AML-193 (cell line): ENCODE measurements around the gene SPATA31C1.
"Not testable (repeated sequence)": the region's sequence is repeated elsewhere in the genome, so short reads cannot be mapped to it uniquely, and the experiment has no call there.

Experiments used
- DNase-seq, 2 experiments: peaks; one replicate each; lab custom pipeline; 2025; lab: John Stamatoyannopoulos, UW

Gene SPATA31C1

GRCh38 chr9:87886933-87887505 lies 30.7 kb upstream of the SPATA31C1 start:
- no peak for DNase-seq

GRCh38 chr9:87887661-87888480 lies 29.9 kb upstream of the SPATA31C1 start:
- DNase-seq: no peak

GRCh38 chr9:87888501-87888900 lies 29.3 kb upstream of the SPATA31C1 start:
- DNase-seq: no peak

GRCh38 chr9:87889065-87889881 lies 28.5 kb upstream of the SPATA31C1 start:
- DNase-seq: no peak

GRCh38 chr9:87889882-87890252 lies 27.9 kb upstream of the SPATA31C1 start:
- DNase-seq: no peak

DNA sequence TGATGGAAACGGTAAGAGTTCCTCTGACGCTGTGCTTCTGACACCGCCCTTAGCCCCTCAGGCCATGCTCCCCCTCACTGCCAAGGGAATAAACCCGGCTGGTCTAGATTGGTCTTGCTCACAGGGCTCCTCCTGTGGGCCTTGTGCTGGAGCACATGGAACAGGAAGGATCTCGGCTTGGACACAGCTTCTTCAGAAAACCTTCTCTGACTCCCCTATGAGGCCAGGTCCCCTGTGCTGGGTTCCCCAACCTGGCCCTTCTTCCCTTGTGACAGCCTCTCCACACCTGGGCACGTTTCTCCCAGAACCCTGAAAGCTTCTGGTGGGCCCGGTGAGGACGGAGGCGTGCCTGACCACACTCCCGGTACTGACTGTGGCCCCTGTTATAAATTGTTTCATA lies 26.9 kb upstream of the SPATA31C1 start:
- no peak for DNase-seq

- DNase-seq: no peak
These were observed 26.0 kb upstream of the SPATA31C1 start for GRCh38 chr9:87891754-87892153.

DNA sequence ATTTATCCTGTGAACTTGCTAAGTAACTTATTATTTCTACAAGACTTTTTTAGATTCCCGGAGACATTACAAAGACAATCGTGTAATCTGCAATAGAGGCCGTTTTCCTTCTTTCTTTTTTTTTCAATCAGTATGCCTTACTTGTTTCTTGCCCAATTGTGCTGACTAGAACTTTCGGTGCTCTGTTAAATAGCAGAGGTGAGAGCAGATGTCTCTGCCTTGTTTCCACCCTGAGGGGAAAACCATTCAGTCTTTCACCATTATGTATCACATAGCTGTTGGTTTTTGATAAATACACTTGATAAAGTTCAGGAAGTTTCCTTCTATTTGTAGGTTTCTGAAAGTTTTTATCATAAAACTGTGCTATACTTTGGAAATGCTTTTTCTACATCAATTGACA lies 24.8 kb upstream of the SPATA31C1 start:
- DNase-seq: no peak

GRCh38 chr9:87894998-87895625 lies 22.6 kb upstream of the SPATA31C1 start:
- no peak for DNase-seq

DNA sequence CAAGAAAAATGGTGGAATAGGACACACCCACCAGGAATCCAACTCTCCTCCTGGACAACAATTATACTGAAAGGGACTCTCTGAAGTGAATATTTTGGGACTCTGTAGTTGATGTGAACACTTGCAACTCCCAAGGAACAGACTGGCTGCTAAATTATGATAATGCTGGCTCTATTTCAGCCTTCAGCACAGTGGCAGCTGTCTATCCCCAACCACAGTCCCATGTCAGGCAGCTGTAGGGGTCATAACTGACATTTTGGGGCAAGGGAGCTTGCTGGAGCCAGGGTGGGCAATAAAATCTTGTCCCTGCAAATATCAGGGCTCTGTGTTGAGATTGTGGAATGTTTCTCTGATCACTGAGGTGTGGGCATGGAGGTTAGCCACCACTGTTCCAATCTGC lies 20.9 kb upstream of the SPATA31C1 start:
- DNase-seq: no peak

DNA sequence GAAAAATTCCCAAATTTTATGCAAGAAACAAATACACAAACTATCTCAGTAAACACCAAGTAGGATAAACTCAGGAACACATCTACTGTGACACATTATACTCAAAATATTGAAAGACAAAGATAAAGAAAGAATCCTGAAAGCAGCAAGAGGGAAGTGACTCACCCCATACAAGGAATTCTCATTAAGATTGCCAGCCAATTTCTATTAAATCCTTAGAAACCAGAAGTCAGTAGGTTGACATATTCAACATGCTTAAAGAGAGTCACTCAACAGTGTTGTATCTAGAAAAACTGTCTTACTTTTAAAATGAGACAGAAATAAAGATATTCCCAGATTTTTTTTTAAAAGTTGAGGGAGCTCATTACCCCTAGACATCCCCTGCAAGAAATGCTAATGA lies 19.6 kb upstream of the SPATA31C1 start:
- no peak for DNase-seq

DNA sequence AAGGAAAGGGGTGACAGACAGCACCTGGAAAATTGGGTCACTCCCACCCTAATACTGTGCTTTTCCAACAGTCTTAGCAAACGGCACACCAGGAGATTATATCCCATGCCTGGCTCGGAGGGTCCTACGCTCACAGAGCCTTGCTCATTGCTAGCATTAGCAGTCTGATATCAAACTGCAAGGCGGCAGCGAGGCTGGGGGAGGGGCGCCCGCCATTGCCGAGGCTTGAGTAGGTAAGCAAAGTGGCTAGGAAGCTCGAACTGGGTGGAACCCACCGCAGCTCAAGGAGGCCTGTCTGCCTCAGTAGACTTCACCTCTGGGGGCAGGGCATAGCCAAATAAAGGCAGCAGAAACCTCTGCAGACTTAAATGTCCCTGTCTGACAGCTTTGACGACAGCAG lies 15.4 kb upstream of the SPATA31C1 start:
- DNase-seq: not testable (repeated sequence)

GRCh38 chr9:87909310-87910041 lies 8.3 kb upstream of the SPATA31C1 start:
- DNase-seq: no peak

- DNase-seq: no peak
These were observed 6.9 kb upstream of the SPATA31C1 start for GRCh38 chr9:87910821-87911220.

GRCh38 chr9:87919013-87919412 lies 1.3 kb downstream of the SPATA31C1 start:
- not testable (repeated sequence) for DNase-seq

- not testable (repeated sequence) for DNase-seq
These were observed 3.8 kb downstream of the SPATA31C1 start for GRCh38 chr9:87921561-87921960.

DNA sequence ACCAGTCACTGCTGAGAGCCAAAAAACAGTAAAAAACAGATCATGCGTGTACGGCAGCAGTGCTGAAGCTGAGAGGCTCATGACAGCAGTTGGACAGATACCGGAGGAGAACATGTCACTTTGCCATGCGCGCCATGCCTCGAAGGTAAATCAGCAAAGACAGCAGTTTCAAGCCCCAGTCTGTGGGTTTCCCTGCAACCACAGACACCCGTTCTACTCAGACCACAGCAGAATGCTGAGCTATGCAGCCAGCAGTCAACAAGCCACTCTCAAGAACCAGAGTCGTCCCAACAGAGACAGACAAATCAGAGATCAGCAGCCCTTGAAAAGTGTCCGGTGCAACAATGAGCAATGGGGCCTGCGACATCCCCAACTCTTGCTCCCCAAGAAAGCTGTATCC lies 5.2 kb downstream of the SPATA31C1 start:
- not testable (repeated sequence) for DNase-seq

- not testable (repeated sequence) for DNase-seq
These were observed 7.1 kb downstream of the SPATA31C1 start for GRCh38 chr9:87924851-87925250.

GRCh38 chr9:87929152-87929551 lies 11.4 kb downstream of the SPATA31C1 start:
- not testable (repeated sequence) for DNase-seq

DNA sequence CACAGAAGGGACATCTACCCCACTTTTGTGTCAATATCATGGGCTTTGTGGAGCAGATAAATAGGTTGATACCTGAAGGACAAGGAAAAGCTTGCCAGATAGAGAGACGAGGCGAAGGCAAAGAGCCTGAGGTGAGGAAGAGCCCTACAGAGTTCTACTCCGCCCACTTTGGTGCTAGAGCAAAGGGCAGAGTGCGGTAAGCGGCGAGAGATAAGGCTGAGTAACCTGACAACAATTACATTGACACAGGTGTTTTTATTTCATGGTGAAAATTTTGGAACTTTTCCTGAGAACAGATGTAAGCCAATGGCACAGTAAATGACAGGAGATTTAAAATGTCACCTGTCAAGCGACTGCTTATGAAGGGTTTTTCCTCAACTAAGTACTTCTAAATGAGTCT lies 16.7 kb downstream of the SPATA31C1 start:
- DNase-seq: not testable (repeated sequence)

DNA sequence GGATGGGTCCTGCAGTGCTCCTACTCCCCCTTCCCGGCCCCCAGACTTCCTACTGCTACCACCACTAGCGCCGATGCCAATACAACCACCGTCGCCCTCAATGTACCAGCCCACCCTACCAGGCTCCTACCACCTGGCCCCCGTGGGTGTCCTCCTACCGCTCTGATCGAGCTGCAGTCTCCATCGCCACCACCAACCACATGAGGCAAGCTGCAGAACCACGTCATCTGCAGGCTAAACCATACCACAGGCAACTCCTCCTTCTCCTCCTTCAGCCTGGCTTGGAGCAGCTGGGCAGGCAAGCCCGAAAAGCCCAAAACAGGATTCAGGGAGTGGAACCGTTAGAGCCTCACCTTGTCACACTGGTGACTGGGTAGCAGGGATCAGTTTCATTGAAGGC lies 19.6 kb downstream of the SPATA31C1 start:
- DNase-seq: not testable (repeated sequence)

- not testable (repeated sequence) for DNase-seq
These were observed 20.2 kb downstream of the SPATA31C1 start for GRCh38 chr9:87937918-87938317.
